Measurements from ENCODE around the gene GALNT6.

GRCh38 chr12:51406290-51406689, 15.1 kb upstream of the GALNT6 start:
- TF ChIP-seq CTCF (IDR thresholded peaks at IDR 0.05) (no peak), POLR2A (IDR thresholded peaks at IDR 0.05) (no peak)

All from testis (tissue), 2 donors.